Upper lobe of left lung (tissue), 4 donors: Measurements from ENCODE around the gene APEX2.

Experiments used
- POLR2A ChIP-seq, 4 donors: fragments of 450-650 bp; IDR thresholded peaks; one replicate each; pipeline ENCODE4 v1.5.1; 2016 to 2017; ENCODE audit warnings: antibody characterized with exemption in 4 of 4, mild to moderate bottlenecking in 2 of 4
- POLR2AphosphoS5 ChIP-seq, 2 donors: sonication (generic); formaldehyde crosslinking; IDR thresholded peaks; one replicate each; pipeline ENCODE4 v1.5.1; 2017; ENCODE audit warnings: antibody characterized with exemption in 2 of 2
- TF ChIP-seq, protein P1 (sequence below), 6 experiments: fragments of 450-650 bp in 4 of 6; fragments of 200-600 bp in 2 of 6; sonication (generic) in 2 of 6; IDR thresholded peaks; one replicate each; pipeline ENCODE4 v1.5.1; 2016 to 2019; ENCODE audit warnings: antibody characterized with exemption in 6 of 6

DNA sequence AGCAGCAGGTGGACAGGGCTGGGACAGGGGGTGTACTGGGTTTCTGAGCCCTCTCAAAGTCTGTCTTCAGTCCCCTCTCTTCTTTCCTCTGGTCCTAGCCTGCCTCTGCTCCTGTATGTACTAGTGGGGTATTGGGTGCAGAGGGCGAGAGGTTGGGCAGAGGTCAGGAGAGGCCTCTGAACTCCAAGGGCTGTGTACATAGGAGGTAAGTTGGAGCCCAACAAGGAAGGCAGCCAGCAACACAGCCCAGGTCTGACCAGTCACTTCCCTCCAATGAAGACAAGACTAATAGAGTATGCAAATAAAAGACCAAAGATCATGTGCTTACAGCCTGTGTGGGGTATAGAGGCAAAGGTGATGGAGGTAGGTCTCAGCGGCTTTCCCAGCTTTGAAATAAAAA, 6.1 kb upstream of the APEX2 start, which contains the start of gene PFKFB1:
- TF ChIP-seq POLR2A (IDR thresholded peaks at IDR 0.05), result no peak
- TF ChIP-seq, protein P1, sequence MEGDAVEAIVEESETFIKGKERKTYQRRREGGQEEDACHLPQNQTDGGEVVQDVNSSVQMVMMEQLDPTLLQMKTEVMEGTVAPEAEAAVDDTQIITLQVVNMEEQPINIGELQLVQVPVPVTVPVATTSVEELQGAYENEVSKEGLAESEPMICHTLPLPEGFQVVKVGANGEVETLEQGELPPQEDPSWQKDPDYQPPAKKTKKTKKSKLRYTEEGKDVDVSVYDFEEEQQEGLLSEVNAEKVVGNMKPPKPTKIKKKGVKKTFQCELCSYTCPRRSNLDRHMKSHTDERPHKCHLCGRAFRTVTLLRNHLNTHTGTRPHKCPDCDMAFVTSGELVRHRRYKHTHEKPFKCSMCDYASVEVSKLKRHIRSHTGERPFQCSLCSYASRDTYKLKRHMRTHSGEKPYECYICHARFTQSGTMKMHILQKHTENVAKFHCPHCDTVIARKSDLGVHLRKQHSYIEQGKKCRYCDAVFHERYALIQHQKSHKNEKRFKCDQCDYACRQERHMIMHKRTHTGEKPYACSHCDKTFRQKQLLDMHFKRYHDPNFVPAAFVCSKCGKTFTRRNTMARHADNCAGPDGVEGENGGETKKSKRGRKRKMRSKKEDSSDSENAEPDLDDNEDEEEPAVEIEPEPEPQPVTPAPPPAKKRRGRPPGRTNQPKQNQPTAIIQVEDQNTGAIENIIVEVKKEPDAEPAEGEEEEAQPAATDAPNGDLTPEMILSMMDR (IDR thresholded peaks at IDR 0.05), result no peak
- TF ChIP-seq POLR2AphosphoS5 (IDR thresholded peaks at IDR 0.05), result no peak
